Stimulated activated CD8-positive, alpha-beta memory T cell treated with anti-CD3 and anti-CD28 coated beads, Interleukin-15, amount 100 ng/mL, for 1 hour (primary cell): ENCODE data around the gene CUTA.

Experiments
- DNase-seq: peaks from one replicate; pipeline ENCODE4 v3.0.0-alpha.2; 2020; ENCODE audit warnings: low read depth

CUTA gene

GRCh38 chr6:33417903-33418689, at the start of gene CUTA:
Gene CUTA (minus strand): TSS chr6:33418107. CDS start chr6:33418000, 107 bp downstream.
- DNase-seq = peak; percentile 96

DNA sequence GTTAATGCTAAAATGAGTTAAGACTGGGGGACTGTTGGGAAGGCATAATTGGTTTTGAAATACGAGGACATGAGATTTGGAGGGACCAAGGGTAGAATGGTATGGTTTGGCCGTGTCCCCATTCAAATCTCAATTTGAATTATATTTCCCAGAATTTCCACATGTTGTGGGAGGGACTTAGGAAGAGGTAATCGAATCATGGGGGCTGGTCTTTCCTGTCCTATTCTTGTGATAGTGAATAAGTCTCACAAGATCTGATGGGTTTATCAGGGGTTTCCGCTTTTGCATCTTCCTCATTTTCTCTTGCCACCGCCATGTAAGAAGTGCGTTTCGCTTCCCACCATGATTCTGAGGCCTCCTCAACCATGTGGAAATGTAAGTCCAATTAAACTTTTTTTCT, 49.2 kb upstream of the CUTA start:
- DNase-seq = no peak

DNA sequence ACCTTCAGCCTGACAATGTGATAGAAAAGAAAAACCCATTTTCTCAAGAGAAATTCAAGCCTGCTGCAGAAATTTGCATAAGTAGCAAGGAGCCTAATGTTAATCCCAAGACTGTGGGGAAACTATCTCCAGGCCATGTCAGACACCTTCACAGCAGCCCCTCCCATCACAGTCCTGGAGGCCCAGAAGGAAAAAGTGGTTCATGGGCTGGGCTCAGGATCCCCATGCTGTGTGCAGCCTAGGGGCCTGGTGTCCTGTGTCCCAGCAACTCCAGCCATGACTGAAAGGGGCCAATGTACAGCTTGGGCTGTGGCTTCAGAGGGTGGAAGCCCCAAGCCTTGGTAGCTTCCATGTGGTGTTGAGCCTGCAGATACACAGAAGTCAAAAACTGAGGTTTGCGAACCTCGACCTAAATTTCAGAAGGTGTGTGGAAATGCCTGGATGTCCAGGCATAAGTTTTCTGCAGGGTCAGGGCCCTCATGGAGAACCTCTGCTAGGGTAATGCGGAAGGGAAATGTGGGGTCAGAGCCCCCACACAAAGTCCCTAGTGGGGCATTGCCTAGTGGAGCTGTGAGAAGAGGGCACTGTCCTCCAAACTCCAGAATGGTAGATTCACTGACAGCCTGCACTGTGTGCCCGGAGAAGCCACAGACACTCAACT, 48.3 kb upstream of the CUTA start:
- DNase-seq = no peak

DNA sequence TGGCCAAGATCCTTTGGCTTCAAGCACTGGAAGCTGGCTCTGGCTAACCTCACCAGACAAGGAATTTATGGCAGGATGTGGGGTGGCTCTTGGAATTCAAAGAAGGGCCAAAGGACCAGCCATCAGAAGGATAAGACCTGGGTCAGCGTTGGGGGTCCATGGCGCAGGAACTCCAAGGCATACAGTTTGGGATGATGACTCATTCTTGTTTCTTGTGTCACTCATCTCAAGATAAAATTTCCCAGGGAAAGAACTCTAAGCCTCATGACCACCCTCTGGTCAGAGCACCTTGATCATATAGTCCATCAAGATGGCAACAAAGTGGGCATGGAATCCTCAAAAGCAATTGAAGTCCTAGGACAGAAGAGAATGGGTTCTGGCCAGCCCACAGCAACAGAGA, 41.3 kb upstream of the CUTA start:
- DNase-seq = no peak

- DNase-seq = no peak
Measured at GRCh38 chr6:33458676-33459075, 40.8 kb upstream of the CUTA start.

- no peak for DNase-seq
Measured at GRCh38 chr6:33456156-33456555, 38.2 kb upstream of the CUTA start.

DNA sequence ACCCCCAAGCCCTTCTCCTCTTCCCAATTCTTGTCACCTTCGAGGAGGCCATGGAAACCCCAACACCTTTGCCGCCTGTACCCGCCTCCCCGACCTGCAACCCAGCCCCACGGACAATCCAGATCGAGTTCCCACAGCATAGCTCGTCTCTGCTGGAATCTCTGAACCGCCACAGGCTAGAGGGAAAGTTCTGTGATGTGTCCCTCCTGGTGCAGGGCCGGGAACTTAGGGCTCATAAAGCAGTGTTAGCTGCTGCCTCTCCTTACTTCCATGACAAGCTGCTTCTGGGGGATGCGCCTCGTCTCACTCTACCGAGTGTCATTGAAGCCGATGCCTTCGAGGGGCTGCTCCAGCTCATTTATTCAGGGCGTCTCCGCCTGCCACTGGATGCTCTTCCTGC, 37.1 kb upstream of the CUTA start:
- DNase-seq = no peak

GRCh38 chr6:33454009-33454946, 36.4 kb upstream of the CUTA start, which contains the start of gene ZBTB9:
Gene ZBTB9 (plus strand): TSS chr6:33454576. CDS start chr6:33455101, 525 bp downstream.
- DNase-seq = peak; percentile 84

DNA sequence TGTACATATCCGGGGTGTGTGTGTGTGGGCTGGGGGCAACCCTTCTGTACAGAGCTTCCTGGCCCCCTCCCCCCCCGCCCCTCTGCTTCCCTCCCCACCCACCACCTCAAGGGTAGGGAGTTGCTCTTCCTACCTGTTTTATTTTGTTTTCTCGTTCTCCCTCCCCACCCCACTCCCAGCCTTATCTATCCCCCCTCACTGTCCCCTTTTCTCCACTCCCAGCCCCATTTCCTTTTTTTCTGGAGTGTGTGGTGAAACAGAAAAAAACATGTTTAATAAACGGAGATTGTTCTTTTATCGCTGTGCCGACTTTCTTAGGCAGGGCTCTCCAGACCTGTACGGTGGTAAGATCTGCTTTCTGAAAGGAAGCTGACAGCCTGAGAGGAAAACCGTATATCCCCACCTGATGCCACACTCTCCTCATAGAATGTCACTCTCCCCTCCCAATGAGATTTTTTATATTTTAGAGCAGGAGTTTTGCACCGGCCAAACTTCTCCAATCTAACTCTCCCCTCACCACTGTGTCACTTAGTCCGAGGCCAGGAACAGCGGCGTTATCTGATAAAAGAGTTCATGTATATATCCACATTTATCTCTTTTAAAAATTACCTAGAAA, 35.6 kb upstream of the CUTA start:
- no peak for DNase-seq

DNA sequence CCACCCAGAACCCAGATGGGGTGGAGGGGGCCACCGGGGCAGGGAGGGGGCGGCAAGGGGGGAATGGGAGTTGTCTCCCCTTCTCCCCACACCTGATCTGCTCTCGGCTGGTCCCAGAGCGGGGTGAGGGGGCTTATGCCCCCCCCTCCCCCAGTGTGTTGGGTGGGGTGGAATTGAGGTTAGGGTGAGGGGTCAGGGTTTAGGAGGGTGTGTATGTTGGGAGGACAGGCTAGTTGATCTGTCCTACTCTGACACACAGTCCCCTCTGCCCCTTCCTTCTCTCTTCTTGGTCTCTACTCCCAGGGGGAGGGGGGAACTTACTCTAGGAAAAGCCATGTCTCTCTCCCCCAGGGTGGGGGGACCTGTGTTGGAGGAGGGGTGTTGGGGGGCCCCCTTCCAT, 34.6 kb upstream of the CUTA start:
- no peak for DNase-seq

DNA sequence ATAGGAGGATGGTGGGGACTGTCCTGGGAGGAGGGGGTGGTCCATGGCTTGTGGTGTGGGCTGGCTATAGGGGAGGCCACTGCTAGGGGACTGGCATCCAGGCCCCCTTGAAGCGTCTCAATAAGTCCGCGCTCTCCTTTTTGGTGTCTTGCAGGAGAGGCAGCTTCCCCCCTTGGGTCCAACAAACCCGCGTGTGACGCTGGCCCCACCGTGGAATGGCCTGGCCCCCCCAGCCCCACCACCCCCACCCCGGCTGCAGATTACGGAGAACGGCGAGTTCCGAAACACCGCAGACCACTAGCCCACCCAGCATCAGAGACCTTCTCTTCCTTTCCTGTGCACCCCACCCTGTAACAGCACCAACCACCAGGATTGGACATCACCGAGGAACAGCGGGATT, 33.7 kb upstream of the CUTA start:
- no peak for DNase-seq

- no peak for DNase-seq
Measured at GRCh38 chr6:33450434-33450833, 32.5 kb upstream of the CUTA start.

GRCh38 chr6:33446356-33446755, 28.4 kb upstream of the CUTA start:
- no peak for DNase-seq

GRCh38 chr6:33445119-33445603, 27.3 kb upstream of the CUTA start:
- no peak for DNase-seq

DNA sequence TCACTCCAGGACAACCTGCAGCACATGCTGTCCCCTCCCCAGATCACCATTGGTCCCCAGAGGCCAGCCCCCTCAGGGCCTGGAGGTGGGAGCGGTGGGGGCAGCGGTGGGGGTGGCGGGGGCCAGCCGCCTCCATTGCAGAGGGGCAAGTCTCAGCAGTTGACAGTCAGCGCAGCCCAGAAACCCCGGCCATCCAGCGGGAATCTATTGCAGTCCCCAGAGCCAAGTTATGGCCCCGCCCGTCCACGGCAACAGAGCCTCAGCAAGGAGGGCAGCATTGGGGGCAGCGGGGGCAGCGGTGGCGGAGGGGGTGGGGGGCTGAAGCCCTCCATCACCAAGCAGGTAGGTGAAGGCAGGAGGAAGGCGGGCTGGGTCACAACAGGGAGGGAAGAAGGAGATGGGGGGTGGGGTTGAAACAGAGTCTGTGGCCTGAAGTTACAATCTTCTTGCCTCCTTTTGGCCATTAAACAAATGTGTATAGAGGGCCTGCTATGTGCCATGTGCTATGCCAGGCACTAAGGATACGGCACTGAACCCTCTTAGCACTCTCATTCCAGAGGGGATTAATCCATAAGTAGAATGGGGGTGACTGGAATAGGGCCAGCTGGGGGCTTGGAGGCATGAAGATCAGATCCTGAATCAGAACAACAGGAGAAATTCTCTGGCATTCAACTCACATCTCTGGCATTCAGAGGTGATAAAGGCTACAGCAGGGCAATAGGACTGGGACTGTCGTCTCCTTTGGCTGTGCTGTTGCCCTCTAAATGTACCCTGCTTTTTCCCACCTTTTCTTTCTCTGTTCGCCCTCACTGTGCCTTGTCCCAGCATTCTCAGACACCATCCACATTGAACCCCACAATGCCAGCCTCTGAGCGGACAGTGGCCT, 26.0 kb upstream of the CUTA start:
- DNase-seq = no peak

DNA sequence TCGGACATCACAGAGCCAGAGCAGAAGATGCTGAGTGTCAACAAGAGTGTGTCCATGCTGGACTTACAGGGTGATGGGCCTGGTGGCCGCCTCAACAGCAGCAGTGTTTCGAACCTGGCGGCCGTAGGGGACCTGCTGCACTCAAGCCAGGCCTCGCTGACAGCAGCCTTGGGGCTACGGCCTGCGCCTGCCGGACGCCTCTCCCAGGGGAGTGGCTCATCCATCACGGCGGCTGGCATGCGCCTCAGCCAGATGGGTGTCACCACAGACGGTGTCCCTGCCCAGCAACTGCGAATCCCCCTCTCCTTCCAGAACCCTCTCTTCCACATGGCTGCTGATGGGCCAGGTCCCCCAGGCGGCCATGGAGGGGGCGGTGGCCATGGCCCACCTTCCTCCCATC, 25.1 kb upstream of the CUTA start:
- no peak for DNase-seq

DNA sequence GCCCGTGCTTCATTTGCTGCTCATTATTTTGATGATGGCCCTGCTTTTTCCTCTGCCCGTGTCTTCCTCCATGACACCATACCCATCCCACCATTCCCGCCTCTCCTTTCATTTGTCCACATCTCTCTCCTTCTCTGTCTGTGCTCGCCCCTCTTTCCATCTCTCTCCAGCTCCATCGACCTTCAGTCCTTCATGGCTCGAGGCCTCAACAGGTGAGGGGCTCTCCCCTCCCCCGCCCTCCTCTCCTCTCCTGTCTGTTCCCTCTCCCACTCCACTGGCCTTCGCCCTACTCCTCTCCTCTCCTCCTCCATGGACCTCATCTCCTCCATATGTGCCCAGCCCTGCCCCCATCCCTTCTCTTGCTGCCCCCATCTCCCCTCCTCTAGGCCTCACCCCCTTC, 24.4 kb upstream of the CUTA start:
- DNase-seq = no peak

DNA sequence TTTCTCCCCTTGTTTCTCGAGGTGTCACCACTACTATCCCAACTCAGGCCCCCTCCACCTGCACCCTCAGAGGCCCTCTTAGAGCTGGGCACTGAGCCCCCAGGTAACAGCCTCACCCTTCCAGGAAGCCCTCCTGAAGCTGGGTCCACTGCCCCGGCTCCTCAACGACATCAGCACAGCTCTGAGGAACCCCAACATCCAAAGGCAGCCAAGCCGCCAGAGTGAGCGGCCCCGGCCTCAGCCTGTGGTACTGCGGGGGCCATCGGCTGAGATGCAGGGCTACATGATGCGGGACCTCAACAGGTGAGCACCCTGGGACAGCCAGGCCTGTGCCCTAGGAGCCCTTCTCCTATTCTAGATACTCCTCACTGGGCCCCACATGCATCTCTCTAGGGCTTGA, 23.6 kb upstream of the CUTA start:
- DNase-seq = no peak

GRCh38 chr6:33440649-33441309, 22.9 kb upstream of the CUTA start:
- DNase-seq = no peak

DNA sequence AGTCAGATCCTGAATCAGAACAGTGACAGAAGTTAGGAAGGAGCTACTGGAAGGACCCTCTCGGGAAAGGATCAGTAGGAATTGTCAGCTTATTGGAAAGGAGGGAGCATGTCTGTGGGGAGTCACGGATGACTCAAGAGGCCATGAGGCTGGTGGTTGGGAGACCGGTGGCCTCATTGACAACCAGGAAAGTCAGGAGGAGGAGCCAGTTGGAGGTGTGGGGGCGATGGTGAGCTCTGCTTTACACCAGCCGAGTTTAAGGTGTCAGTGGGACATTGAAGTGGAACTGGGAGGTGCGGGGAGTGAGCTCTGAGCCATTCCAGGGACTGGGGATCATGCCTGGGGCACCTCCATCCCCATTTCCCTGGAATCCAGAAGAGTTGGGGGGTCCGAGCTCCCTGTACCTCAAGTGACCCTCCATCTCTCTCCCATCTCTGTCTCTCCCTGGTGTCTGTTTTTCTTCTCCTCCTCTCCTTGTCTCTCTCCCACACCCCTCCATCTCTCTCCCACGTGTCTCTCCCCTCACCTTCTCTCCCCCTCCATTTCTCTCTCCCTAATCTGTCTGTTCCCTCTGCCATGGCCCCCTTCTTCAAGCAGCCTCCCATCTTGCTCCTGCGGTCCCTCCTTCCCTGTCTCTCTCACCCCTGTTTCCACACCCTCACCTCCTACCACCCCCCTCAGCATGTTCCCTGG, 22.2 kb upstream of the CUTA start:
- DNase-seq = no peak
